GM21619 (cell line): ENCODE data around the gene ADH1B.
"Not testable (repeated sequence)": the region's sequence is repeated elsewhere in the genome, so short reads cannot be mapped to it uniquely, and the experiment has no call there.

Source experiments
- ATAC-seq: cut with Tn5 transposase; IDR thresholded peaks from one replicate; pipeline ENCODE4 v1.9.1; 2021; ENCODE audit not compliant: unreplicated experiment

The ADH1B gene

DNA sequence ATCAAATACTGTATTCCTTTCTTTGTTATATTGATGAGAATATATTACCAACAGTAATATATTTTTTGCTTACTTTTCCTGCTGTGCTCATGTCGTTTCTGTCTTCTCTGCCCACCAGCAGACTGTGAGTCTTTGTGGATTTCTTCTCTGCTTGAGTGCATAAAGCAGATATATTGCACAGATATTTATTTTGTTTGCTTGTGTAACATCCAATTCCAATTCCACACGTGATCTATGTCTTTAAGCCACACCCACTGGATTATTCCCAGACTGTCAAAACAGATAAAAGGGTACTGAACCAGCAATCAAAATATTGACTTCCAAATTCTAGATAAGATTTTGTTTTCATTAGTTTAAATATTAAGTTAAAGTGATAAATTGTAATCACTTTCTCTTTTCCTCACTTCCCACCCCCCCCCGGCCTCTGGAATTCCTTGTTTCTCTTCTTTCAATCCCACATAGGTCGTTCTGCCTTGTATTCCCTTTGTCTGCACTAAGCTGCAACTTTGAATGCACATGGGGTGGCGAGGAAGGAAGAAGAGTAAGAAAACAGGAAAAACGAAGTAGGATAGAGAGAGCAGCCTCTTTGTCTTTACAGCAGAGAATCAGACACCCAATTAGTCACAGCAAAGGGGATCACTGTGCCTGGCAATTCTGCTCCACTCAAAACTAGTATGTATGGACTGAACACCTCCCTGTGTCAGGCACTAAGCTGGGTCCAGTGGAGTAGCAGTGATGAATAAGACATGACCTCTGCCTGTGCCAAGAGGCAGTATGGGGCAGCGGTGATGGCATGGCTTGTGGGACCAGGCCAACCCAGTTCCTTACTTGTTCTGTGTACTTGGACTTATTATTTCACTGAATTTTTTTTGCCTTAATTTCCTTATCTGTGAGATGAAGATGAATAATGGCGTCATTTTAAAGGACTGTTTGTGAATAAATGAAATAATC is at the start of gene ADH1B:
Gene ADH1B (minus strand): TSS at position 161 of the 951 bp plus-strand sequence. CDS start 70 bp downstream, at position 91.
- no peak for ATAC-seq

DNA sequence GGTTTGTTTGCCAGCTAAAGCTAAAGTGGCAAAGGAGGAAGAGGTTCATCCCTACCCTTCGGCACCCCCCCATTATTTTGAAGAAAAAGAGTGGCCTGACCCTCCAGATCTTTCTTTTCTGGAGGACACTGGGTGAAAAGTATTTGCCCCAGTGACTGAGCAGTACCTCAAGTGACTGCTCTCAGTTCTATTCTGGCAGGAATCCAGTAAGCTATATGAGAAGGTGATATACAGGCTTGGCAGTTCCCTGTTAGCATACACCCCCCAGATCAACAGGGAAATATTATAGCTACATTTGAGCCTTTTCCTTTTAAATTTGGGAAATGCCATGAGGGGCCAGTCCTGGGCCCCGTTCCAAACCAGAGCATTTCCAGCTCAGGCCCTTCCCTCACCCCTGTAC is 46.6 kb upstream of the ADH1B start:
- ATAC-seq: not testable (repeated sequence)

DNA sequence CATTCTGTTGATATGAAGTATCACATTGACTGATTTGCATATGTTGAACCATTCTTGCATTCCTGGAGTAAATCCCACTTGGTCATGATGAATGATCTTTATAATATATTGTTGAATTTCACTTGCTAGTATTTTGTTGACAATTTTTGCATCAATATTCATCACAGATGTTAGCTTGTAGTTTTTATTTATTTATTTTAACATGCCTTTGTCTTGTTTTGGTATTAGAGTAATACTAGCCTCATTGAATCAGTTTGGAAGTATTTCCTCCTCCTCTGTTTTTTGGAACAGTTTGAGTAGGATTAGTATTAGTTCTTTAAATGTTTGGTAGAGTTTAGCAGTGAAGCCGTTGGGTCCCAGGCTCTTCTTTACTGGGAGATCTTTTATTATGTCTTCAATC is 45.3 kb upstream of the ADH1B start:
- ATAC-seq: no peak

GRCh38 chr4:99362768-99363167 is 41.6 kb upstream of the ADH1B start:
- no peak for ATAC-seq

DNA sequence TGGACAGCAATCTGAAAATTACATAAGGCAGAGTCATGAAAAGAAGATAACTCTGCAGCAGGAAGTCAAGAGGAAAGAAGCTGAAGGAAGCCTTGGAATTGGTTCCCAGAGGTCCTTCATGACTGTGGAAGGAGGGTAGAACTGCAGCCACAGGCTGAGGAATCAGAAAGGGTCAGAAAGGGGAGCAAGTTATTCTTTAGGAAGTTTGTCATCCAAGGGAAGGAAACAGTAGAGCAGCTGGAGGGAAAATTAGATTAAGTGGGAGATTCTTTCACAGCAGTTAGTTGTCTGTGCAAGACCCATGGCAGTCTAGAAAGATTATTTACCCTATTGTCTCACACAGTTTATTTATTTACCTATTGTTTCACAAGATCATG is 40.7 kb upstream of the ADH1B start:
- no peak for ATAC-seq

- no peak for ATAC-seq
These were observed 40.2 kb upstream of the ADH1B start for GRCh38 chr4:99361268-99361898.

- no peak for ATAC-seq
These were observed 38.4 kb upstream of the ADH1B start for GRCh38 chr4:99359480-99360204.

- ATAC-seq: no peak
These were observed 36.7 kb upstream of the ADH1B start for GRCh38 chr4:99357948-99358347.

- no peak for ATAC-seq
These were observed 35.8 kb upstream of the ADH1B start for GRCh38 chr4:99356992-99357391.

DNA sequence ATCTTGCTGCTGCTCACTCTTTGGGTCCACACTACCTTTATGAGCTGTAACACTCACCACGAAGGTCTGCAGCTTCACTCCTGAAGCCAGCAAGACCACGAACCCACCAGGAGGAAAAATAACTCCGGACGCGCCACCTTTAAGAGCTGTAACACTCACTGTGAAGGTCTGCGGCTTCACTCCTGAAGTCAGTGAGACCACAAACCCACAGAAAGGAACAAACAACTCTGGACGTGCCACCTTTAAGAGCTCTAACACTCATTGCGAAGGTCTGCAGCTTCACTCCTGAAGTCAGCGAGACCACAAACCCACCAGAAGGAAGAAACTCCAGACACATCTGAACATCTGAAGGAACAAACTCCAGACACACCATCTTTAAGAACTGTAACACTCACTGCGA is 34.9 kb upstream of the ADH1B start:
- ATAC-seq: not testable (repeated sequence)

DNA sequence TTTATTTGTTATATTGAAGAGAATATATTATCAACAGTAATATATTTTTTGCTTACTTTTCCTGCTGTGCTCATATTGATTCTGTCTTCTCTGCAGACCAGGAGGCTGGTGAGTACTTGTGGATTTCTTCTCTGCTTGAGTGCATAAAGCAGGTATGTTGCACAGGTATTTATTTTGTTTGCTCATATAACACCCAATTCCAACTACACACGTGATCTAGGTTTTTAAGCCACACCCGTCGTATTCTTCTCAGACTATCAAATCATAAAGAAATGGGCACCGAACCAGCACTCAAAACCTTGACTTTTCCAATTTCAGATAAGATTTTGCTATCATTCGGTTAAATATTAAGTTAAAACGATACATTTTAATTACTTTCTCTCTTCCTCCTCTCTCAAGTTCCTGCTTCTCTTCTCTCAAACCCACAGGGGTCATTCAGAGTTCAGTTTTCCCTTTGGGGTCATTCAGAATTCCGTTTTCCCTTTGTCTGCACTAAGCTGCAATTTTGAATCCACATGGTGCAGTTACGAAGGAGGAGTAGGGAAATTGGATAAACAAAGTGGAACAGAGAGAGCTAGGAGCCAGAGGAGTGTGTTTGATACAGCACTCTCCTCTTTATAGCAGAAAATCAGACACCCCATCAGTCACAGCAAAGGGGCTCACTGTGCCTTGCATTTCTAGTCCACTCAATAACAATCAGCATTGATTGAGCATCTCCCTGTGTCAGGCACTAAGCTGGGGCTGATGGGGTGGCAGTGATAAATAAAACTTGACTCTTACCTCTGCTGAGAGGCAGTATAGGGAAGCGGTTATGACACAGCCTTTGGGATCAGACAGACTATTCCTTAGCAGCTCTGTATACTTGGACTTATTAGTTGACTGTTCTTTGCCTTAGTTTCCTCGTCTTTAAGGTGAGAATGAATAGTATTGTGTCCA is 31.7 kb upstream of the ADH1B start, which contains the start of gene ADH1C:
Gene ADH1C (minus strand): TSS at position 145 of the 936 bp plus-strand sequence. CDS start 71 bp downstream, at position 74.
- no peak for ATAC-seq

DNA sequence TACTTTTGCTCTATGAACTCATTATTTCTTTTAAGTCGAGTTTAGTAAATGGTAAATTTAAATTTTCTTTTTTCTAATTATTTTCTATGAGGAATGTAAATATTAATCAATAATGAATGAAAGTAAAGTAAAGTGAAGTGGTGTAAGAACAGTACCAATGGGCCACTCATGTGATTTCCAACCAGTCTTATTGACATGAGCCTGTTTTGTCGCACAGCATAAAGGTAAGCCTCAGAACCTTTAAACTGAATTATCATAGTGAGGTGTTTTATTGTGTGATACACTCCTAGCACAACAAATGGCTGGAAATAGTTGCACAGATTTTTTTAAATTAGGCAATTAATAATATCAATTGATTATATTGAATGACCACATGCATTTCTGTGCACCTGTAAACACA is 30.3 kb upstream of the ADH1B start:
- ATAC-seq: no peak

DNA sequence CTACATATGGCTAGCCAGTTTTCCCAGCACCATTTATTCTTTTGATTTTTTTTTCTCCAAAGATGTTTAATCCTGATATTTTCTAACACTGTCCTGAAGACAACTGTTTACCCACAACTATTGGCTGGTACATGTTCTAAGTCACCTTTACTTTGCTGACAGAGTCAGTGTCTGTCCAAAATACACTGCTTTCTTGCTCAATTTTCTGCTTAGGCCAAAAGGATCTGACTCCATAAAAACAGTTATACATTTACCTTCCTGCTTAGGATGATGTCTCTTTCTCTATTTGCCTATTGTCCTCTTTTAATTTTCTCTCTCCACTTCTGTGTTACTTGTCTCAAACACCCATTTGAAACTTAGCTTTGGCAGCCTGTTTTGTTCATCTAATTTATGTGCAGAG is 28.1 kb upstream of the ADH1B start:
- ATAC-seq: no peak

GRCh38 chr4:99342624-99343023 is 21.4 kb upstream of the ADH1B start:
- not testable (repeated sequence) for ATAC-seq

DNA sequence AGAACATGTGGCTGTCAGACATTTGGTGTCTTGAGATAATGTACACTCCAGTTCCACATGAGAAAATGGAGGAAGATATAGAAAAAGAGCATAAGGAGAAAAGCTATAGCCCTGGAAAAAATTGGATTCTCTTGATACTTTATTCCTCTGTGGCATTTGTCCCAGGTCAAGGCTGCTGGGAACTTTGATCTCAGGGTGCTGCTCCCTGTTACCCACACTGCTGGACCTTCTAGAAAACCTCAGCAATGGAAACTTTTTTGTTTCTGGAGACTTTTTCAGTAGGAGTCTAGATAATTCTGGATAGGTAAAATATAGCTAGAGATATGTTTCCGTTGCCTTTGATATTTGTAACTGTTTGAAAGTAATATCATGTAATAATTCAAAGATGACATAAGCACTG is 20.2 kb upstream of the ADH1B start:
- no peak for ATAC-seq

DNA sequence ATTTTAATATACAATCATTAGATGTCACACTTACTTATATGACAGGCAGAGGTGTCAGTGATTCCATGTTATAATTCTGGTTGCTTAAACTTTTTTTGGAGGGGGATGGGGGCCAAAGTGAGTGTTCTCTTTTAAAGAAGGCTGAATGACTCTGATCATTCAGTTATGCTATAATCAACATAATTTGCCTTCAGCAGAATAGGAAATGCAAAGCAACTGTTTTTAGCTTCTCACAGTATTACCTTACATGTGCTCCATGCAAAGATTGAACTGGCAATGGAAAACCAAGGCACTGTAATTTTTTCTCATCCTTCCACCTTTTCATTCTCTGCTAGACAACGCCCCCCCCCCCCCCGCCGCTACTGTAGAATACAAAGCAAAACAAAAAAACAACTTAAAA is 18.0 kb upstream of the ADH1B start:
- no peak for ATAC-seq

DNA sequence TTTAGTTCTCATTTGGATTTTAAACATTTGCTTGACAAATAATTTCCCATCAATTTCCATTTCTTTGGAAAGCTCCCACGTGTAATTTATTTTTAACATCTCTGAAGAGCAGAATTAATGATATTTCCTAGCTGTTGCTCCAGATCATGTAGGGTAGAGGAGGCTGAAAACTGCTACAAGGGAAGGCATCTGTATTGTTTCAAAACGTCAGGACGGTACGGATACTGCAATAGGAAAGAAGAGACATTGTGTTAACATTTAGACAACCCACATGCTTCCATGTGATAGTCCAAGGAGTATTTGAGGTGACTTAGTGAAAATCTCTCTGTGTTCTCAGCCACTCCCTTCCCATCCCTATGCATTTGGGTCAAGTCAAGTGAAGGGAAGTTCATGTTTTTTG is 15.4 kb upstream of the ADH1B start:
- no peak for ATAC-seq

GRCh38 chr4:99334880-99335279 is 13.7 kb upstream of the ADH1B start:
- ATAC-seq: no peak

GRCh38 chr4:99330648-99331047 is 9.4 kb upstream of the ADH1B start:
- no peak for ATAC-seq

GRCh38 chr4:99329876-99330275 is 8.7 kb upstream of the ADH1B start:
- ATAC-seq: no peak
